Measurements from ENCODE around the gene NR3C2.

The NR3C2 gene

GRCh38 chr4:148068065-148068911 lies 373.9 kb downstream of the NR3C2 start:
- DNase-seq = no peak

- no peak for DNase-seq
Observed at GRCh38 chr4:148067301-148067916, 374.8 kb downstream of the NR3C2 start.

GRCh38 chr4:148065075-148065474 lies 377.1 kb downstream of the NR3C2 start:
- no peak for DNase-seq

- DNase-seq = no peak
Observed at GRCh38 chr4:148064451-148064850, 377.8 kb downstream of the NR3C2 start.

GRCh38 chr4:148062301-148062950 lies 379.8 kb downstream of the NR3C2 start:
- no peak for DNase-seq

- DNase-seq = no peak
Observed at GRCh38 chr4:148061795-148062194, 380.4 kb downstream of the NR3C2 start.

- DNase-seq = no peak
Observed at GRCh38 chr4:148061141-148061481, 381.1 kb downstream of the NR3C2 start.

- no peak for DNase-seq
Observed at GRCh38 chr4:148060264-148061140, 381.7 kb downstream of the NR3C2 start.

GRCh38 chr4:148059617-148060180 lies 382.5 kb downstream of the NR3C2 start:
- DNase-seq = no peak

- DNase-seq = no peak
Observed at GRCh38 chr4:148057984-148058859, 384.0 kb downstream of the NR3C2 start.

GRCh38 chr4:148057516-148057915 lies 384.7 kb downstream of the NR3C2 start:
- no peak for DNase-seq

GRCh38 chr4:148056879-148057278 lies 385.3 kb downstream of the NR3C2 start:
- peak; percentile 49 for DNase-seq

GRCh38 chr4:148055844-148056243 lies 386.4 kb downstream of the NR3C2 start:
- DNase-seq = no peak

- DNase-seq = no peak
Observed at GRCh38 chr4:148054275-148054674, 387.9 kb downstream of the NR3C2 start.

GRCh38 chr4:148053298-148054003 lies 388.8 kb downstream of the NR3C2 start:
- no peak for DNase-seq

- no peak for DNase-seq
Observed at GRCh38 chr4:148052448-148052847, 389.8 kb downstream of the NR3C2 start.

- no peak for DNase-seq
Observed at GRCh38 chr4:148051403-148051802, 390.8 kb downstream of the NR3C2 start.

- no peak for DNase-seq
Observed at GRCh38 chr4:148048598-148048997, 393.6 kb downstream of the NR3C2 start.

- DNase-seq = no peak
Observed at GRCh38 chr4:148044912-148045352, 397.3 kb downstream of the NR3C2 start.

GRCh38 chr4:148044089-148044911 lies 397.9 kb downstream of the NR3C2 start:
- DNase-seq = no peak
